Iris pigment epithelial cell (primary cell): ENCODE data around the gene FAHD2A.
"Not testable (repeated sequence)": the region's sequence is repeated elsewhere in the genome, so short reads cannot be mapped to it uniquely, and the experiment has no call there.

ENCODE experiments used
- DNase-seq: peaks from one replicate; pipeline ENCODE4 v3.0.0-alpha.2; 2011; ENCODE audit warnings: low read depth

Gene FAHD2A

GRCh38 chr2:95435872-95436209 lies 33.3 kb downstream of the FAHD2A start:
- not testable (repeated sequence) for DNase-seq

- not testable (repeated sequence) for DNase-seq
These were observed 40.1 kb downstream of the FAHD2A start for GRCh38 chr2:95442474-95443099.

- DNase-seq = not testable (repeated sequence)
These were observed 42.8 kb downstream of the FAHD2A start for GRCh38 chr2:95445317-95445716.

- DNase-seq = not testable (repeated sequence)
These were observed 60.8 kb downstream of the FAHD2A start for GRCh38 chr2:95463292-95463691.
